AG08395 (cell line): ENCODE measurements around the gene NKAIN4.
"Not testable (repeated sequence)": the region's sequence is repeated elsewhere in the genome, so short reads cannot be mapped to it uniquely, and the experiment has no call there.

Experiments used
- DNase-seq: peaks from one replicate; pipeline ENCODE4 v3.0.0; 2012; ENCODE audit warnings: mixed read lengths, low spot score

Gene NKAIN4

DNA sequence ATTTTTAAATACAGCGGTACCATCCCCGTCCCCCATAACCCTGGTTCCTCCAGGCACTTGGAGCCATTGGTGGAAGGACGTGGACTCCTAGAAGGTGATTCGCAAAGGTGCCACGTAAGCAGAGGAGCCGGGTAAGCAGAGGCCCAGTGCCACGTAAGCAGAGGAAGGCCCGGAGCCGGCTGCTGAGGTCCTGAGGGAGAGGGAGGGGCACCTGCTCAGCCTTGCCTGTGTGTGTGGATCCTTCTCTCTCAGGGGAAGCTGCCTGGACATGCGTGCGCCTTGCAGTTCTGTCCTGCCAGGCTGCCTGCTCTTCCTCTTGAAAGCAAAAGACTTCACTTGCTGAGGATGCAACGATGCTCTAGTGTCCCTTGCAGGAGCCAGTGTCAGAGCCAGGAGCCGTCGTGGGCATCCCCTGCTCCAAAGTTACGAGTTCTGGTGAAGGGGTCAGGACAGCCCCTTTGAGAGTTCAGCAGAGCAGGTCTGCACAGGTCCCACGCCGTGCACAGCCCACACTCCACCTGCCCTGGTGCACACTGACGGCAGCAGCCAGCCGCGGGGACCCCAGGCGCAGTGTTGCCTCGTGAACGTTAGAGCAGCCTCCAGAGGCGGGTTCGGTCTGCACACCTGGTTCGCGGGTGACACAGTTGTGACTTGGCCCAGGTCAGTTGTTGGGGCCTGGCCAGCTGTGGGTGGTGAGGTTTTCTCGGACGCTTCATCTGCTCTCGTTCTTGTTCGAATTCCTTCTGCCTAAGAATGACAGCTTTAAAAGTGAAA lies 1.9 kb upstream of the NKAIN4 start:
- DNase-seq: no peak

- no peak for DNase-seq
Measured at GRCh38 chr20:63254606-63255384, 532 bp upstream of the NKAIN4 start.

- peak; percentile 21 for DNase-seq
Measured at GRCh38 chr20:63253438-63254231, 628 bp downstream of the NKAIN4 start.

- DNase-seq: no peak
Measured at GRCh38 chr20:63253065-63253437, 1.2 kb downstream of the NKAIN4 start.

GRCh38 chr20:63252284-63252711 lies 2.0 kb downstream of the NKAIN4 start:
- DNase-seq: no peak

- DNase-seq: not testable (repeated sequence)
Measured at GRCh38 chr20:63251350-63251749, 2.9 kb downstream of the NKAIN4 start.

- DNase-seq: no peak
Measured at GRCh38 chr20:63249891-63250290, 4.4 kb downstream of the NKAIN4 start.

- no peak for DNase-seq
Measured at GRCh38 chr20:63248835-63249591, 5.2 kb downstream of the NKAIN4 start.

GRCh38 chr20:63247671-63248228 lies 6.5 kb downstream of the NKAIN4 start:
- no peak for DNase-seq

- no peak for DNase-seq
Measured at GRCh38 chr20:63246490-63247288, 7.6 kb downstream of the NKAIN4 start.

DNA sequence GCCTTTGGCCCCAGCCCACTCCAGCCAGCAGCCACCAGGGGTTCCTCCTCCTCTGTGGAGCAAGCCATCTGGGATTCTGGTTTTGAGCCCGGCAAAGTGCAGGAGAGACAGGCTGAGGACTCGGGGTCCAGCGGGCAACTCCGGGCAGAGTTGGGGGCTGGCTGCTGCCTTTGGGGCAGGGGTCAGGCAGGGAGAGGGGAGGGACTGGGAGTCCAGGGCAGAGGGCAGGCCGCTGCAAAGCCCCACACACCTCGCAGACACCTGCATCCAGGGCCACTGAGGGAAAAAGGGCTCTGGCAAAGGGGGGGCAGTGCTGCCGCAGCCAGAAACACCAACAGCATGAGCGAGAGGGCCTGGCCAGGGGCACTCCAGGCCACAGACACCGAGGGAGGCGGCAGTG lies 9.8 kb downstream of the NKAIN4 start:
- DNase-seq: no peak

GRCh38 chr20:63243604-63244247 lies 10.5 kb downstream of the NKAIN4 start:
- no peak for DNase-seq

DNA sequence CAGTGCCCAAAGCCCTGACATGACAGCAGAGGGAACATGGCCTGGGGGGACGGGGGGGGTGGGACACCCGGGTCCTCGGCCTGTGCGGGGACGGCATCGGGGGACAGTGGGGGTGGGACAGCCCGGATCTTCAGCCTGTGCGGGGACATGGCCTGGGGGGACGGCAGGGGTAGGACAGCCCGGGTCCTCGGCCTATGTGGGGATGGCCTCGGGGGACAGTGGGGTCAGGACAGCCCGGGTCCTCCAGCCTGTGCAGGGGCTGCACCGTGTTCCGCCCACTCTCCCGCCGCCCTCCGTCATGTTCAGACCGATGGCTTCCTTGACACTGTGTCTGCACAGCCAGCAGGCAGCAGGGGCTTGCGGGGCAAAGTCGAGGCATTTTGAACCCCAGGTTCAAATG lies 11.5 kb downstream of the NKAIN4 start:
- DNase-seq: no peak

GRCh38 chr20:63241272-63241671 lies 13.0 kb downstream of the NKAIN4 start:
- no peak for DNase-seq

- DNase-seq: no peak
Measured at GRCh38 chr20:63240004-63240403, 14.3 kb downstream of the NKAIN4 start.

GRCh38 chr20:63239431-63239830 lies 14.8 kb downstream of the NKAIN4 start:
- no peak for DNase-seq

DNA sequence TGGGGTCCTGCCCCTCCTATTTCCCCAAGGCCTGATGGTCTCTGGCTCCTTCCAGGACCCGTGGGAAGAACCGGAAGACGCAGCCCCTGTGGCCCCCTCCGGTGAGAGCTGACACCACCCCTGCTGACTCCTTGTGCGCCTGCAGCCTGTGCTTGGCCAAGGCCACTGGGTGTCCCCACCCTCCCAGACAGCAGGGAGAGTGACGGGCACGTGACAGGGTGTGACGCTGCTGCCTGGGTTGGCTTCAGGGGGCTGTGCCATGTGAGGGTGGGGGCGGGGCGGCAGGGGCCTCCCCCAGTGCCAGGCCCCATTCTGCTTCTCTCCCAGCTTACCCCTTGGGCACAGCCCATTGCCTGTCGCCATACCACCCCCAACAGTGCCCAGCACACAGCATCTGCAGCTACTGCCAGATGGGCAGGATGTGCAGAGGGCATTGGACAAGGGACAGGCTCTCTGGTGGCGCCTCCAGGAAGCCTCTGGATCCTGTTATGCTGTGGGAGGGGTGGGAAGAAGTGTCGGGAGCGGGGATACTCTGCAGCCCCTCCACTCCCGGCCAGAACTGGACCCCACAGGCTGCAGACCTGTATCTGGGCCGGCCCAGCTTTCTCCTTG lies 15.6 kb downstream of the NKAIN4 start:
- DNase-seq: no peak

DNA sequence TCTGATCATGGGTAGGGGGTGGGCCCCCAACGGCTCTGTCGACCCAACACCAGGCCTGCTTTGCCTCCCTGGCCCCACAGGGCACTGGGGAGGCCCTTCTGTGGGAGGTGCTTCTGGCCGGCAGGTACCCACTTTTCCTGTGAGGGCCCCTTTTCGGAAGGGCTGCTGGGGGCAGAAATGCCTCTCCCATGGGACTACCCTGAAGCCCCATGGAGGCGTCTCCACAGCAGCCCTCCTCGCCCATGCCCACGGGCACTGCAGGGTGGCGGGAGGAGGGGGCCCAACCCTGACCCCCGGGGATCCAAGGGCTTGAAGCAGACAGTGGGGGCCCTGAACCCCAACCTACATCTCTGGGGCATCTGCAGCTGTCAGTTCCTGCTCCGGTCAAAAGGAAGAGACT lies 16.2 kb downstream of the NKAIN4 start:
- no peak for DNase-seq

DNA sequence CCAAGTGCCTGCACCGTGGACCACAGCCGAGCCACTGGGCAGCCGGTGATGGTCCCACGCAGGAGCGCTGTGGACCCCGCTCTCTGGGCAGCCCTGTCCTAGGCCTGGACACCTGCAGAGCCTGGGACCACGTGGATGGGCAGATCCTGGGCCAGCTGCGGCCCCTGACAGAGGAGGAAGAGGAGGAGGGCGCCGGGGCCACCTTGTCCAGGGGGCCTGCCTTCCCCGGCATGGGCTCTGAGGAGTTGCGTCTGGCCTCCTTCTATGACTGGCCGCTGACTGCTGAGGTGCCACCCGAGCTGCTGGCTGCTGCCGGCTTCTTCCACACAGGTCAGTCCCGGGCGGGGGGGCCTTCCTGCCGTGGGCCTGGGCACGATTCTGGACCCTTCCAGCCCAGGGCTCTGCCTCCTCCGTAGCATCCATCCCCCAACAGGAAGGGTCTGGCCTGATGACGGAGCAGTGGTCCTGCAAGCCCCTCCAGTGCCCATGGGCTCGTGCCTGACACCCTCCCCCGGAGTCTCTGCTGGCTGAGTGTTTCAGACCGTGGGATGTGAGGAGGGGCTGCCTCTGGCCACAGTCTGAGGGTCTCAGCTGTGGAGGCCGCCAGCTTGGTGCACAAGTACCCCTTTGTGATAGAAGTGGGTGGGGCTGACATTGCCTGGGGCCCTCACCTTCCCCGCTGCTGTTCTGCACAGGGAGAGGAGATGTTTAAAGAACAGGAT lies 18.0 kb downstream of the NKAIN4 start:
- DNase-seq: no peak
